Calu3 (cell line): ENCODE results near the gene UCK2. TPM values are rescaled to one million over a fixed set of nuclear protein-coding genes. Genes with fewer than 3 reads are reported as not detected.

ENCODE experiments used
- BruUV-seq: library from RNA; stranded (reverse); fragments of 400-500 nt; replicated peaks from 2 replicates; lab custom pipeline; 2021; lab: Mats Ljungman, UMichigan
- CTCF ChIA-PET: fragments of 300-600 bp; sonication (Branson Sonifier 250); formaldehyde crosslinking; loops from one replicate; lab custom pipeline; 2022; ENCODE audit warnings: antibody characterized with exemption; lab: Charles Lee
- DNase-seq: peaks from one replicate; pipeline ENCODE4 v3.0.0; 2022
- H3K27ac Mint-ChIP-seq: one replicate; pipeline ENCODE4 v1.8.0; 2022; ENCODE audit warnings: mixed read lengths; ENCODE audit not compliant: unreplicated experiment
- H3K27me3 Mint-ChIP-seq: one replicate; pipeline ENCODE4 v1.8.0; 2022; ENCODE audit warnings: mixed read lengths; ENCODE audit not compliant: unreplicated experiment
- H3K36me3 Mint-ChIP-seq: one replicate; pipeline ENCODE4 v1.8.0; 2022; ENCODE audit warnings: mild to moderate bottlenecking, moderate library complexity, mixed read lengths; ENCODE audit not compliant: insufficient read depth, unreplicated experiment
- H3K4me1 Mint-ChIP-seq: one replicate; pipeline ENCODE4 v1.8.0; 2022; ENCODE audit warnings: mild to moderate bottlenecking, low read depth, mixed read lengths; ENCODE audit not compliant: unreplicated experiment
- H3K4me3 Mint-ChIP-seq: one replicate; pipeline ENCODE4 v1.8.0; 2022; ENCODE audit warnings: mild to moderate bottlenecking, low read depth, moderate library complexity, mixed read lengths; ENCODE audit not compliant: unreplicated experiment
- H3K9me3 Mint-ChIP-seq: one replicate; pipeline ENCODE4 v1.8.0; 2022; ENCODE audit warnings: low read depth, mixed read lengths; ENCODE audit not compliant: unreplicated experiment
- CTCF ChIP-seq: fragments of 200-600 bp; IDR thresholded peaks from one replicate; pipeline ENCODE4 v1.8.0; 2022; ENCODE audit warnings: antibody characterized with exemption; ENCODE audit not compliant: unreplicated experiment
- intact Hi-C: fragments of 100-400 bp; cut with micrococcal nuclease; formaldehyde crosslinking; loops from one replicate; pipeline ENCODE4 v1.10.0; 2022; ENCODE audit not compliant: unreplicated experiment
- total RNA-seq: library from RNA; stranded (reverse); gene quantifications from 2 replicates; pipeline ENCODE4 v1.2.3, GENCODE V29; 2022

The UCK2 gene
- total RNA-seq, 1 experiment from 2014 or later: 109 TPM

DNA sequence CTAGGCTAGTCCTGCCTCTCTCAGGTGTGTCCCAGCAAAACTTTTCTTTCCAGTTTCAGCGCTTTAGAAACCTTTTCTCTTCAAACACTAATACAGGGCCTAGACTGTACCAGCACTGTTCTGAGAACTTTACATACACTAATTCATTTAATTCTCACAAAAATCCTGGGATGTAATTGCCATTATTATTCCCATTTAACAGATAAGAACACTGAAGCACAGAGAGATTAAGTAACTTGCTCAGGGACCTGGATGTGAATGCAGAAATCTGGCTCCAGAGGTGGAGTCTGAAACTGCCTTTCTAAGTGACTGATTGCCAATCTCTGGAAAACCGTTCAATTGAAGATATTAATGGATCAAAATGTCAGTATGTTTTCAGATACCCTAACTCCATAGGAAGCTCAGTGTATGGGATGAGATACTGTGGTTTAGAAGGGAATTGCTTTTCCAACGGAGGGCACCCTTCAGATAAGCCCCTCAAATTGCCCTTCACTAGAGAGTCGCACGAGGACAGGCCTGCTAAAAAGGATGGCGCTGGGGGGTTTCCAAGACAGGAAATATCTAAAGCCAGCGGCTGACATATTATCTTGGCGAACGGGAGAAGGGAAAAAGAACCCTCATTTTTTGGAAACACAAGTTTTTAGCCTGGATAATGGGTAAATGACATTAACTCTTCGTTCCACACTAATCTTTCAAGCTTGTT is 698 bp upstream of the UCK2 start:
- no peak for TF ChIP-seq CTCF
- Mint-ChIP-seq H3K27ac (peak overlapping the region; percentile 84), H3K9me3 (no peaks in the 10 kb centered on the region), H3K4me1 (peaks cover 10% of the 10 kb centered on the region), H3K36me3 (peaks cover 29% of the 10 kb centered on the region), H3K27me3 (no peaks in the 10 kb centered on the region), H3K4me3 (peak overlapping the region; percentile 99)
- intact Hi-C loops: loop anchor here (1.0 to 5.0 kb wide), 3 partner anchors 57 to 228 kb away; no protein-coding TSS in a partner anchor
- no peak for DNase-seq
- CTCF ChIA-PET: interaction anchor here (0.6 to 1.2 kb wide), 4 partner anchors 30 to 77 kb away, joined by 3 to 6 read pairs (median 6); partner anchors contain the start of gene TMCO1
- TSS peak; percentile 18 for BruUV-seq

GRCh38 chr1:165828103-165828668 is 772 bp downstream of the UCK2 start:
- H3K36me3 Mint-ChIP-seq: peaks cover 29% of the 10 kb centered on the region
- CTCF ChIA-PET: interaction anchor here (1.0 to 2.4 kb wide), 9 partner anchors 14 to 130 kb away, joined by 3 to 14 read pairs (median 5); partner anchors contain the start of genes ALDH9A1 and TMCO1
- BruUV-seq: no TSS peak
- H3K4me3 Mint-ChIP-seq: peak overlapping the region; percentile 99
- peak overlapping the region; percentile 88 for H3K27ac Mint-ChIP-seq
- DNase-seq: peak; percentile 70
- intact Hi-C loops: loop anchor here (2.0 to 5.0 kb wide), 2 partner anchors 79 to 111 kb away; no protein-coding TSS in a partner anchor
- H3K4me1 Mint-ChIP-seq: peaks cover 23% of the 10 kb centered on the region
- H3K27me3 Mint-ChIP-seq: no peaks in the 10 kb centered on the region
- H3K9me3 Mint-ChIP-seq: no peaks in the 10 kb centered on the region
- no peak for TF ChIP-seq CTCF

- TSS peak; percentile 95 for BruUV-seq
- CTCF ChIA-PET: interaction anchor here (1.0 to 2.4 kb wide), 11 partner anchors 14 to 183 kb away, joined by 3 to 14 read pairs (median 5); partner anchors contain the start of genes ALDH9A1 and TMCO1
- Mint-ChIP-seq H3K4me3 (peak overlapping the region; percentile 99), H3K9me3 (no peaks in the 10 kb centered on the region), H3K27ac (peak overlapping the region; percentile 88), H3K36me3 (peaks cover 29% of the 10 kb centered on the region), H3K27me3 (no peaks in the 10 kb centered on the region), H3K4me1 (peaks cover 29% of the 10 kb centered on the region)
- intact Hi-C loops: loop anchor here (1.0 to 5.0 kb wide), 4 partner anchors 43 to 111 kb away; no protein-coding TSS in a partner anchor
- DNase-seq: peak; percentile 69
- TF ChIP-seq CTCF: no peak
Observed at GRCh38 chr1:165828669-165829329, 1.4 kb downstream of the UCK2 start.

DNA sequence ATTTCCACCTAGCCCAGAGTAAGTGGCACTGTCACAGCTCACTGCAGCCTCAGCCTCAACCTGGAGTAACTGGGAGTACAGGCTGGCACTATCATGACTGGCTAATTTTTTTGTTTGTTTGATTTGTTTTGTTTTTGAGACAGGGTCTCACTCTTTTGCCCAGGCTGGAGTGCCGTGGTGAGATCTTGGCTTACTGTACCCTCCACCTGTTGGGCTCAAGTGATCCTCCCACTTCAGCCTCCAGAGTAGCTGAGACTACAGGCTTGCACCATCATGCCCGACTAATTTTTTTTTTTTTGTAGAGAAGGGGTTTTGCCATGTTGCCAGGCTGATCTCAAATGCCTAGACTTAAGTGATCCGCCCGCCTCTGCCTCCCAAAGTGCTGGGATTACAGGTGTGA is 2.5 kb downstream of the UCK2 start:
- DNase-seq: no peak
- intact Hi-C loops: loop anchor here (1.0 to 5.0 kb wide), 4 partner anchors 41 to 113 kb away; no protein-coding TSS in a partner anchor
- Mint-ChIP-seq H3K27ac (peak overlapping the region; percentile 88), H3K4me3 (peak overlapping the region; percentile 99), H3K27me3 (no peaks in the 10 kb centered on the region), H3K36me3 (peaks cover 29% of the 10 kb centered on the region), H3K9me3 (no peaks in the 10 kb centered on the region), H3K4me1 (peaks cover 29% of the 10 kb centered on the region)
- TF ChIP-seq CTCF: no peak
- no TSS peak for BruUV-seq
- CTCF ChIA-PET: interaction anchor here (0.6 to 2.4 kb wide), 9 partner anchors 13 to 1019 kb away, joined by 3 to 14 read pairs (median 7); partner anchors contain the start of gene ALDH9A1
